ENCODE data around the gene INPP5A. TPM values are rescaled to one million over a fixed set of nuclear protein-coding genes. Genes with fewer than 3 reads are reported as not detected.
A peak's percentile ranks its signal among the peaks of the same experiment; 100 is the strongest.

The INPP5A gene
- polyA plus RNA-seq, 2 donors: 9.2 to 12.7 TPM

DNA sequence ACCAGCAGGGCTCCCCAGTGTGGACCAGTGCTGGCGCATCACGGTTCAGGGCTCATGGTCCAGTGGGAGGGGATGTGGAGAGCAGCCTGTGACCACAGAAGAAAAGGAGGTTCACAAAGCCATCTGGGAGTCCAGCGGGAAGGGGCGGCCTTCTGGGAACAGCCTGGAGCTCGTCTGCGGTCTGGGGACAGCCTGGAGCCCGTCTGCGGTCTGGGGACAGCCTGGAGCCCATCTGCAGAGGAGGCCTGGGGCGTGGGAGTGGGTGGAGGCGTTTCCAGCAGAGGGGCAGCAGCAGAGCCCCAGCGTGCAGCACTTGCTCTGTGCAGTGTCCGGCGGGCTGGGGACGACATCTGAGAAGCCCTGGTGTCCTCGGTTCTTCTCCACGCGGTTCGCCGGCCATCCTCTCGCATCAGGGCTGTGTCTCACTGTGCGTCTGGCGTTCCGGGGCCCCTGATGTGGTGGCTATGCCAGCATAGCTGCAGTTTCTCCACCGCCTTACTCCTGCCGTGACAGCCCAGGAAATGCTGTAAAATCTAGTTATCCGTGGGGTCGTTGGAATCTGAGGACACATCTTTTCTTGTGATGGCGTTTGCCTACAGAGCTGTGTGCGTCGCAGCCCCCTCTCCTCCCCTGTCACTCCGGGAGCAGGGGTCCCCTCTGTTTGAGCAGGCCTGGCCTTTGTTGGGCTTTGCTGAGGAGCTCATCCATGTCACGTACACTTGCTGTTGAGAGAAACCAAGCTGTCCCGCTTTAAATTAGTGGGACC is 104.6 kb downstream of the INPP5A start:
- no peaks in the 10 kb centered on the region for H3K27me3 ChIP-seq (ENCODE audit: control insufficient read depth in 1 of 2, insufficient read depth in 2 of 2, low read length in 2 of 2)
- H3K36me3 ChIP-seq (ENCODE audit: control insufficient read depth in 2 of 2, insufficient read depth in 2 of 2, low read length in 1 of 2): peaks cover 0 to 8% of the 10 kb centered on the region in 2 donors
- H3K4me3 ChIP-seq (ENCODE audit: low read depth in 1 of 2, low read length in 2 of 2): no peak overlapping the region
- no peak overlapping the region for H3K27ac ChIP-seq (ENCODE audit: low read depth in 2 of 2, low read length in 1 of 2)
- WGBS, 2 donors: 90 to 92% methylated on average over 33 of the region's 33 CpGs
- H3K4me1 ChIP-seq (ENCODE audit: control insufficient read depth in 2 of 2, insufficient read depth in 2 of 2, low read length in 1 of 2): peaks cover 2 to 12% of the 10 kb centered on the region in 2 donors
- H3K9me3 ChIP-seq (ENCODE audit: control insufficient read depth in 2 of 2, insufficient read depth in 1 of 2, low read depth in 1 of 2, low read length in 1 of 2): no peaks in the 10 kb centered on the region

DNA sequence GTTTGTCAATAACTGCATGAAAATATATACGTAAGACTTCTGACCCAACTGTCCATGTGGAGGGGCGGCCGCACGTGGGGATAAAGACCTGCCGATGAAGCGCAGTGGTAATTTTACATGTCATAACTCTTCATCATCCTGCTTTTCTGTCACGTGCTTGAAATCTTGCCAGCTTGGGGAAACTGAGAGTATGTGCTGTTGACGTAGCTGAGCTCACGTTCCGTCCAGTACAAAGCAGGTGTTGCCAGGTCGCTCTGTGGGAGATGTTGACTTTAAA is 105.1 kb downstream of the INPP5A start:
- no peak overlapping the region for H3K4me3 ChIP-seq (ENCODE audit: low read depth in 1 of 2, low read length in 2 of 2)
- H3K27ac ChIP-seq (ENCODE audit: low read depth in 2 of 2, low read length in 1 of 2): no peak overlapping the region
- 91 to 93% methylated on average over 11 of the region's 11 CpGs for WGBS, 2 donors
- H3K27me3 ChIP-seq (ENCODE audit: control insufficient read depth in 1 of 2, insufficient read depth in 2 of 2, low read length in 2 of 2): no peaks in the 10 kb centered on the region
- no peaks in the 10 kb centered on the region for H3K9me3 ChIP-seq (ENCODE audit: control insufficient read depth in 2 of 2, insufficient read depth in 1 of 2, low read depth in 1 of 2, low read length in 1 of 2)
- H3K36me3 ChIP-seq (ENCODE audit: control insufficient read depth in 2 of 2, insufficient read depth in 2 of 2, low read length in 1 of 2): peaks cover 0 to 8% of the 10 kb centered on the region in 2 donors
- peaks cover 0 to 12% of the 10 kb centered on the region in 2 donors for H3K4me1 ChIP-seq (ENCODE audit: control insufficient read depth in 2 of 2, insufficient read depth in 2 of 2, low read length in 1 of 2)

DNA sequence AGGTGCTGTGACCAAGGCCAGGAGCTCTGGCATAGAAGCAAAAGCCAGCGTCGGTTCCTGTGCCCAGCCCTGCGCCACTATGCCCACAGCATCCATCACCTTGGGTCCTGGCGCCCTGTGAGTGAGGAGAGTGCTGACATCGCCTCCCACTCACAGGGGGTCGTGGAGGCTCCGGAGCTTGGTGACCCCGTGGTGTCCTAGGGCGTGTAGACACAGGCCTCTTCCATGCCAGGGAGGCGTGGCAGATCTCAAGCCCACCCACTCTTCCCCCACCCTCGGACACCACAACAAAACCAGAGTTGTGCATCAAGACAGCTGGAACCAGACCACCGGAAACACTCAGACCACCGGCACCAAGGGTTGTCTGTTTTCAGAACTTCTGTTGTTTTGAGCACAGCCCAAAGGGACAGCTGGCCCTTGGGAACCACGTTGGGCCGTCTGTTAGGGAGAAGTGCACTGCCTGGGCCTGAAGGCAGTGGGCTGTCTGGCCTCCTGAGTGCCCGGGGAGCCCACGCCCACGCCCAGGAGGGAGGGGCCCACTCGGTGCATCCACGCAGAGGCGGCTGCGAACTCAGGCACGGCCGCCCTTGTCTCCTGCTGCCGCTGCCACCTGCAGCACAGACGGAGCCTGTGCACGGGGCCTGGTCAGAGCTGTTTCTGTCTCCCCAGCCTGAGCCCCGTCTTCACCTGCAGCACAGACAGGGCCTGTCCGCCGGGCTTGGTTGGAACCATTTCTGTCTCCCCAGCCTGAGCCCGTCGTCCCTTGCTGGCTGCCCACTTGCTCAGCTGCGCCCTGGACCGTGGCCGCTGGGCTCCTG is 106.3 kb downstream of the INPP5A start:
- H3K9me3 ChIP-seq (ENCODE audit: control insufficient read depth in 2 of 2, insufficient read depth in 1 of 2, low read depth in 1 of 2, low read length in 1 of 2): no peaks in the 10 kb centered on the region
- H3K4me1 ChIP-seq (ENCODE audit: control insufficient read depth in 2 of 2, insufficient read depth in 2 of 2, low read length in 1 of 2): peaks cover 0 to 12% of the 10 kb centered on the region in 2 donors
- peak overlapping the region in 1 of 2 donors; percentile 34 for H3K27ac ChIP-seq (ENCODE audit: low read depth in 2 of 2, low read length in 1 of 2)
- WGBS, 2 donors: 72 to 79% methylated on average over 35 of the region's 35 CpGs
- no peak overlapping the region for H3K4me3 ChIP-seq (ENCODE audit: low read depth in 1 of 2, low read length in 2 of 2)
- H3K36me3 ChIP-seq (ENCODE audit: control insufficient read depth in 2 of 2, insufficient read depth in 2 of 2, low read length in 1 of 2): peaks cover 0 to 8% of the 10 kb centered on the region in 2 donors
- H3K27me3 ChIP-seq (ENCODE audit: control insufficient read depth in 1 of 2, insufficient read depth in 2 of 2, low read length in 2 of 2): no peaks in the 10 kb centered on the region

DNA sequence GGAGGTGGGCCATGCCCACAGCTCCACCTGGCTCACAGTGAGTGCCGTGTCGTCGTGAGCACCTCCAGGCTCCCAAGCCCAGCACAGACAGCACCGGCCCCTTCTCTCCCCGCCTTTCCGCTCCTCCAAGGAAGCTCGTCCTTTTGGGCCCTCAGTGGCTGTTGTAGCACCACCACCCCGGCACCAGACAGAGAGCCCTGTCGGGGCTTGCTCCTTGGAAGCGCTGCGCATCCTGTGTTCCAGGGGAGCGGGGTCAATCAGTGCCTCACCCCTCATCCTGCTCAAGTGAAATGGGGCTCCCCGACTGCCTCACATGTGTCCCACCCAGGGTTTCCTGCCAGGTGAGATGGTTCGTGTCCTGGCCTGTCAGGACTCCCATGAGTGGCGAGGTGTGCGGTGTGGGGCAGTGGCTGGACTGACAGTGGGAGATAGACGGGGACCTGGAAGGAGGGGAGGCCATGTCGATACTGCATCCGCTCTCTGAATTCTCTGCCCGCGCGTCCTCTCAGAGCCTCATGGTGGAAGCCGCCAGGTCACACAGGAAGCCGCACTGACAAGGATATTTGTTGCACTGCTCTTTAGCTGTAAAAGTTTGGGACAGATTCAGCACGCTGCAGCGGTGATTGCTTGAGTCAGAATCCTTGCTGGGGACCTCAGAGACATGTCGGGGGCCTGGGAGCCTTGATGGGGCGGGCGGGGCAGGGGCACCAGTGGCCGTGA is 107.1 kb downstream of the INPP5A start:
- no peaks in the 10 kb centered on the region for H3K27me3 ChIP-seq (ENCODE audit: control insufficient read depth in 1 of 2, insufficient read depth in 2 of 2, low read length in 2 of 2)
- WGBS, 2 donors: 79 to 88% methylated on average over 30 of the region's 30 CpGs
- peaks cover 0 to 8% of the 10 kb centered on the region in 2 donors for H3K36me3 ChIP-seq (ENCODE audit: control insufficient read depth in 2 of 2, insufficient read depth in 2 of 2, low read length in 1 of 2)
- H3K27ac ChIP-seq (ENCODE audit: low read depth in 2 of 2, low read length in 1 of 2): peak overlapping the region in 1 of 2 donors; percentile 34
- peaks cover 0 to 12% of the 10 kb centered on the region in 2 donors for H3K4me1 ChIP-seq (ENCODE audit: control insufficient read depth in 2 of 2, insufficient read depth in 2 of 2, low read length in 1 of 2)
- no peak overlapping the region for H3K4me3 ChIP-seq (ENCODE audit: low read depth in 1 of 2, low read length in 2 of 2)
- no peaks in the 10 kb centered on the region for H3K9me3 ChIP-seq (ENCODE audit: control insufficient read depth in 2 of 2, insufficient read depth in 1 of 2, low read depth in 1 of 2, low read length in 1 of 2)

DNA sequence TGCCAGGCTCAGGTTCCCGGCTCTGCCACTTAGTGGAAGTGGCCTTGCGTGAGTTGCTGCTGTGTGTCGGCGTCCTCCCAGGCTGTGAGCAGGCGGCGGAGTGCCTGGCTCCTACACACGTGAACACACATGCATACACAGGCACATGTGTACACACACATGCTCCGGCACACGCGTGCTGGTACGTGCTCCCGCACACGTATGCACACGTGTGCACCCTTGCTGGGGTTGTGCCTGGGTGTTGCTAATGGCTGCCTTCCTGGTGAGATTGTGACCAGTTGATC is 107.6 kb downstream of the INPP5A start:
- H3K27ac ChIP-seq (ENCODE audit: low read depth in 2 of 2, low read length in 1 of 2): no peak overlapping the region
- peaks cover 0 to 12% of the 10 kb centered on the region in 2 donors for H3K4me1 ChIP-seq (ENCODE audit: control insufficient read depth in 2 of 2, insufficient read depth in 2 of 2, low read length in 1 of 2)
- no peaks in the 10 kb centered on the region for H3K27me3 ChIP-seq (ENCODE audit: control insufficient read depth in 1 of 2, insufficient read depth in 2 of 2, low read length in 2 of 2)
- H3K9me3 ChIP-seq (ENCODE audit: control insufficient read depth in 2 of 2, insufficient read depth in 1 of 2, low read depth in 1 of 2, low read length in 1 of 2): no peaks in the 10 kb centered on the region
- H3K36me3 ChIP-seq (ENCODE audit: control insufficient read depth in 2 of 2, insufficient read depth in 2 of 2, low read length in 1 of 2): peaks cover 0 to 8% of the 10 kb centered on the region in 2 donors
- no peak overlapping the region for H3K4me3 ChIP-seq (ENCODE audit: low read depth in 1 of 2, low read length in 2 of 2)
- WGBS, 2 donors: 94 to 96% methylated on average over 14 of the region's 14 CpGs

DNA sequence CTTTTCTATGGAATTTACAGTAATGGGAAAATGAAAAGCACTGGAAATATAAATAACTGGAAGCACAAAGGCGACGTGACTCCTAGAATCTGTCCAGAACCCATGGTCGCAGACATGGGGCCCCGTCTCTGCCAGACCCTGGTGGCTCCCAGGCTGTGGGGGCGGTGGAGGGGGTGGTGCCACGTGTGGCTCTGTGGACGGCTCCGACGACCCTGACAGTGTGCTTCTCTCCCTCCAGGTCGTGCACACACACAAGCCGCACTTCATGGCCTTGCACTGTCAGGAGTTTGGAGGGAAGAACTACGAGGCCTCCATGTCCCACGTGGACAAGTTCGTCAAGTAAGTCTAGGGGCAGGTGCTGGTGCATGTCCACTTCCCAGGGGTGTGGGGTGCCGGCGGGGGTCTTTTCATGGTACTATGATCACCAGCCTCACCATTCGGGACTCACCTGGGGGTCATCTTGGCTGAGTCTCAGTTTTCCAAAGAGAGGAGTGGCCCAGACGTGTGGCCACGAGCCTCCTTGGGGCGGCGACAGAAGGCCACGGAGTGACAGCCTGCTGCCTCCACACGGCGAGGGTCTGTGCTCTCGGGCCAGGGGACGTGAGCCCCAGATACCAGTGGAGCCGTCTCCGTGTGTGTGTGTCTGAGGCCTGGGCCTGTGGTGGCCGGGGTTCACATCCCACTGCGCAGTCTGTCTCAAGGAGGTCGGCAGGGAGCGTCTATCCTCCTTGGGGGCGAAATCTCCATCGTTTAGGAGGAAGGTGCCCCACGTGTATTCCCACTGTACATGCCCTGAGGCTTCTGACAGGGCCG is 108.2 kb downstream of the INPP5A start:
- 87 to 89% methylated on average over 36 of the region's 36 CpGs for WGBS, 2 donors
- Histone ChIP-seq H3K27me3 (ENCODE audit: control insufficient read depth in 1 of 2, insufficient read depth in 2 of 2, low read length in 2 of 2) (no peaks in the 10 kb centered on the region), H3K9me3 (ENCODE audit: control insufficient read depth in 2 of 2, insufficient read depth in 1 of 2, low read depth in 1 of 2, low read length in 1 of 2) (no peaks in the 10 kb centered on the region), H3K27ac (ENCODE audit: low read depth in 2 of 2, low read length in 1 of 2) (no peak overlapping the region), H3K4me3 (ENCODE audit: low read depth in 1 of 2, low read length in 2 of 2) (no peak overlapping the region), H3K36me3 (ENCODE audit: control insufficient read depth in 2 of 2, insufficient read depth in 2 of 2, low read length in 1 of 2) (peaks cover 0 to 13% of the 10 kb centered on the region in 2 donors), H3K4me1 (ENCODE audit: control insufficient read depth in 2 of 2, insufficient read depth in 2 of 2, low read length in 1 of 2) (peaks cover 0 to 12% of the 10 kb centered on the region in 2 donors)

DNA sequence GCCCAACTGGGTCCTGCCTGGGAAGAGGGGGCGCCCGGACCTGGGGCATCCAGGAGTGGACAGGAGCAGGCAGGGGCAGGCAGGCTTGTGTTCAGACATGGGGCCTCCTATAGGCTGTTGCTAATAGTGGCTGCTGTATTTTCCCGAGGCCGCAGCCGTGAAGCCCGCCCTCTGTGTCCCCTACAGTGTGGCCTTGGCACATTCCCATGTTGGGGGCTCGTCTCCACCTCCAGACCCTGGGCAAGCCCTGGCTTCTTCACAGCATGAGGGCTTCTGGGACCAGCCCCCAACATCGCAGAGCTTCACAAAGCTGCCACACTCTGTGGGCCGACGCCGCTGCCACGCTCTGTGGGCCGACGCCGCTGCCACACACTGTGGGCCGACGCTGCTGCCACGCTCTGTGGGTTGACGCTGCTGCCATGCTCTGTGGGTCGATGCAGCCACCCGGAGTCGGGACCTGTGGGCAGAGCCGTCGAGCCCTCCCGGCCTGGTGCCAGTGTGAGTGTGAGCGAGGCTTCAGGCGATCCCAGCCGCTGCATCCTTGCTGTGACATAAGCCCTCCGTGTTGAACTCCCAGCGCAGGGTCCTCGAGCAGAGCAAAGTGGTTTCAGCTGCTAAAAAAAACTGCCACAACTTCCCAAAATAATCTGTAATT is 109.0 kb downstream of the INPP5A start:
- Histone ChIP-seq H3K4me1 (ENCODE audit: control insufficient read depth in 2 of 2, insufficient read depth in 2 of 2, low read length in 1 of 2) (peaks cover 0 to 12% of the 10 kb centered on the region in 2 donors), H3K9me3 (ENCODE audit: control insufficient read depth in 2 of 2, insufficient read depth in 1 of 2, low read depth in 1 of 2, low read length in 1 of 2) (no peaks in the 10 kb centered on the region), H3K27me3 (ENCODE audit: control insufficient read depth in 1 of 2, insufficient read depth in 2 of 2, low read length in 2 of 2) (no peaks in the 10 kb centered on the region), H3K27ac (ENCODE audit: low read depth in 2 of 2, low read length in 1 of 2) (no peak overlapping the region), H3K4me3 (ENCODE audit: low read depth in 1 of 2, low read length in 2 of 2) (no peak overlapping the region), H3K36me3 (ENCODE audit: control insufficient read depth in 2 of 2, insufficient read depth in 2 of 2, low read length in 1 of 2) (peaks cover 0 to 15% of the 10 kb centered on the region in 2 donors)
- WGBS, 2 donors: 94 to 96% methylated on average over 31 of the region's 31 CpGs

DNA sequence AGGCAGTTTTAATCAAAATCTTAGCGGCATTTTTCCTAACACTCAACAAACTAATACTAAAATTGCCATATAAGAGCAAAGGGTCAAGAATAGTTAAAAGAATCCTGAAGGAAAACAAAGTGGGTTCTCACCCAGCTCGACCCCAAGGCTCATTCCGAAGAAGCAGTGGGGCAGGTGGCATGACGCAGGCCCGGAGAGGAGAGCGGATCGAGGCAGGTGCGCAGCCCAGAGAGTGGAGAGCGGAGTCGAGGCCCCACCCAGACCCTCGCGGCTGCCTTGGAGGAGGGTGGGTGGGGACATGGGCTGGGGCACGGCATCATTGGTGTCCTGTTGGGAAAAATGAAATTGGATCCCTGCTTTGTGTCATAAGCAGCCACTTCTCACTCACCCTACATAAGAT is 109.8 kb downstream of the INPP5A start:
- H3K9me3 ChIP-seq (ENCODE audit: control insufficient read depth in 2 of 2, insufficient read depth in 1 of 2, low read depth in 1 of 2, low read length in 1 of 2): no peaks in the 10 kb centered on the region
- peaks cover 0 to 12% of the 10 kb centered on the region in 2 donors for H3K4me1 ChIP-seq (ENCODE audit: control insufficient read depth in 2 of 2, insufficient read depth in 2 of 2, low read length in 1 of 2)
- 89 to 92% methylated on average over 13 of the region's 13 CpGs for WGBS, 2 donors
- H3K27me3 ChIP-seq (ENCODE audit: control insufficient read depth in 1 of 2, insufficient read depth in 2 of 2, low read length in 2 of 2): no peaks in the 10 kb centered on the region
- peaks cover 0 to 18% of the 10 kb centered on the region in 2 donors for H3K36me3 ChIP-seq (ENCODE audit: control insufficient read depth in 2 of 2, insufficient read depth in 2 of 2, low read length in 1 of 2)
- H3K27ac ChIP-seq (ENCODE audit: low read depth in 2 of 2, low read length in 1 of 2): no peak overlapping the region
- H3K4me3 ChIP-seq (ENCODE audit: low read depth in 1 of 2, low read length in 2 of 2): no peak overlapping the region

Measured in esophagus (tissue), 2 donors.